ENCODE data around the gene ABHD12. TPM values are rescaled to one million over a fixed set of nuclear protein-coding genes. Genes with fewer than 3 reads are reported as not detected.

ABHD12 gene
- total and polyA plus RNA-seq, 10 of the 15 experiments (the other 5 are each of a cell fraction or from before 2014, with no cell fraction given): 1.5 to 61.8 (median 26.7) TPM

GRCh38 chr20:25295386-25296093 is 95.1 kb downstream of the ABHD12 start:
- in situ Hi-C loops (cut with MboI): loop anchor here (5.0 to 10.0 kb wide), 2 partner anchors 97 to 451 kb away; partner anchors contain the start of gene ABHD12
- SMC1A ChIA-PET (ENCODE audit: uncharacterized antibody, unreplicated experiment): interaction anchor here (1.3 to 3.5 kb wide), 4 partner anchors 15 to 103 kb away, joined by 3 to 53 read pairs (median 7); no protein-coding TSS in a partner anchor
- intact Hi-C loops (cut with micrococcal nuclease; ENCODE audit: unreplicated experiment): no loop called here
- RAD21 ChIA-PET (ENCODE audit: unreplicated experiment): interaction anchor here (1.1 to 4.9 kb wide), 5 partner anchors 14 to 103 kb away, joined by 3 to 59 read pairs (median 4); no protein-coding TSS in a partner anchor
- no peak overlapping the region for H3K4me3 ChIP-seq
- H2AFZ ChIP-seq (ENCODE audit: control insufficient read depth, low read depth, low read length): no peak overlapping the region
- no peaks in the 10 kb centered on the region for H3K9me3 ChIP-seq (replicated peaks; ENCODE audit: control insufficient read depth, insufficient read depth, low read length)
- DNase-seq (ENCODE audit: low read depth, low spot score): no peak
- H3K79me2 ChIP-seq (ENCODE audit: control insufficient read depth, insufficient read depth, low read length): no peaks in the 10 kb centered on the region
- POLR2A ChIA-PET: no interaction called here
- H3K4me2 ChIP-seq (ENCODE audit: control insufficient read depth, insufficient read depth): no peak overlapping the region
- FAIRE-seq: no peak
- TF ChIP-seq TCF3 (IDR thresholded peaks at IDR 0.05; ENCODE audit: borderline replicate concordance, insufficient read depth, low read depth, low read length) (no peak), PML (IDR thresholded peaks at IDR 0.05; ENCODE audit: low read length) (0 out of 2 replicates have a peak, but pooled peaks have one; percentile 17), POU2F2 (IDR thresholded peaks at IDR 0.05; ENCODE audit: borderline replicate concordance, low read depth, low read length) (no peak)
- BruUV-seq (replicated peaks): no TSS peak
- peaks cover 41% of the 10 kb centered on the region for H3K4me1 ChIP-seq (ENCODE audit: control insufficient read depth, insufficient read depth, low read length)
- H3K9ac ChIP-seq (ENCODE audit: control insufficient read depth, insufficient read depth, low read length): no peak overlapping the region
- no peaks in the 10 kb centered on the region for H3K27me3 ChIP-seq (replicated peaks in 1 of 2; ENCODE audit: control insufficient read depth in 2 of 2, insufficient read depth in 2 of 2, low read length in 1 of 2)
- 95% methylated on average over 10 of the region's 10 CpGs for WGBS (ENCODE audit: insufficient coverage, insufficient replicate concordance, low lambda C conversion rate, missing lambda C conversion rate)
- CTCF ChIA-PET: interaction anchor here (0.7 to 5.1 kb wide), 11 partner anchors 8 to 111 kb away, joined by 3 to 95 read pairs (median 4); partner anchors contain the start of genes GINS1 and PYGB
- no peaks in the 10 kb centered on the region for H4K20me1 ChIP-seq (ENCODE audit: control insufficient read depth, insufficient read depth)
- ATAC-seq: no peak
- H3K27ac ChIP-seq (ENCODE audit: control insufficient read depth, insufficient read depth): peak overlapping the region; percentile 98
- H3K36me3 ChIP-seq (ENCODE audit: control insufficient read depth in 2 of 2, insufficient read depth in 2 of 2, low read length in 1 of 2): peaks cover 0 to 14% of the 10 kb centered on the region in 2 experiments; a peak in 3 of 4 replicates
